Adrenal gland (tissue), 5 donors: ENCODE results near the gene RNF126.

Experiments
- POLR2A ChIP-seq, 2 donors: fragments of 450-650 bp; IDR thresholded peaks; one replicate each; pipeline ENCODE4 v1.6.1; 2017; ENCODE audit warnings: antibody characterized with exemption in 2 of 2, mild to moderate bottlenecking in 2 of 2, moderate library complexity in 1 of 2
- TF ChIP-seq, protein P1 (sequence below), 6 experiments: fragments of 450-650 bp in 4 of 6; fragments of 200-600 bp in 2 of 6; sonication (generic) in 1 of 6; IDR thresholded peaks; 1 replicate in 5 of 6; 2 replicates in 1 of 6; pipeline versions ENCODE4 v1.5.1 to v1.8.0; 2016 to 2021; ENCODE audit warnings: antibody characterized with exemption in 6 of 6, mild to moderate bottlenecking in 2 of 6, moderate library complexity in 1 of 6
- donor health status: DM: no; HTN: no; CAD: no.

DNA sequence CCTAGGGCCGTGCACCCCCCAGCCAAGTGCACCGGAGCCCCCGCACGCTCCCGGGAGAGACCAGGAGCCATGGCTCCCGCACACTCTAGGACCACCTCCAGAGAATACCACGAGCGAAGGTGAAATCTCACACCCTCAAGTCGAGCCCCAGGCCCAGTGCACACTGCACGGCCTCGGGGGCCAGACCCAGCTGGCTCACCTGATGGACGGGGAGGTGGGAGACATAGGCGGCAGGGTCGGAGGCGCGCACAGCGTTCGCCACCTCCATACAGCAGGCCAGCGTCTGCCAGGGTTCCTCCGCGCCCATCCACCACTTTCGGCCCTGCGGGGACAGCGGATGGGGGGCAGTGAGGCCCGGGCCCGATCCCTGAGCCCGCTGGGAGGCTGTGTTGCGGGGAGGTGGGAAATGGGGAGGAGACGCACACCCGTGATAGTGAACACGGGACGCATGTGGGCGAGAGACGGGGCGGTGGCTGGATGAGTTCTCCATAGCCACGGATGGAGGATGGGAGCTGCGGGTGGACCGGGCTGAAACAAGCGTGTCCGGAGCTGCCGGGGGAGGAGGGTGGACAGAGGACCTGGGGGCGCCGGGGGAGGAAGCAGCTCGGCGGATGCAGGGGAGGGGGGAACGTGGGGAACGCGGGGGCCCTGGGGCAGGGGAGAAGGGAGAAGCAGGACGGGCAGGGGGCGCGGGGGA is 42.7 kb downstream of the RNF126 start:
- no peak for TF ChIP-seq POLR2A (IDR thresholded peaks at IDR 0.05)
- TF ChIP-seq, protein P1, sequence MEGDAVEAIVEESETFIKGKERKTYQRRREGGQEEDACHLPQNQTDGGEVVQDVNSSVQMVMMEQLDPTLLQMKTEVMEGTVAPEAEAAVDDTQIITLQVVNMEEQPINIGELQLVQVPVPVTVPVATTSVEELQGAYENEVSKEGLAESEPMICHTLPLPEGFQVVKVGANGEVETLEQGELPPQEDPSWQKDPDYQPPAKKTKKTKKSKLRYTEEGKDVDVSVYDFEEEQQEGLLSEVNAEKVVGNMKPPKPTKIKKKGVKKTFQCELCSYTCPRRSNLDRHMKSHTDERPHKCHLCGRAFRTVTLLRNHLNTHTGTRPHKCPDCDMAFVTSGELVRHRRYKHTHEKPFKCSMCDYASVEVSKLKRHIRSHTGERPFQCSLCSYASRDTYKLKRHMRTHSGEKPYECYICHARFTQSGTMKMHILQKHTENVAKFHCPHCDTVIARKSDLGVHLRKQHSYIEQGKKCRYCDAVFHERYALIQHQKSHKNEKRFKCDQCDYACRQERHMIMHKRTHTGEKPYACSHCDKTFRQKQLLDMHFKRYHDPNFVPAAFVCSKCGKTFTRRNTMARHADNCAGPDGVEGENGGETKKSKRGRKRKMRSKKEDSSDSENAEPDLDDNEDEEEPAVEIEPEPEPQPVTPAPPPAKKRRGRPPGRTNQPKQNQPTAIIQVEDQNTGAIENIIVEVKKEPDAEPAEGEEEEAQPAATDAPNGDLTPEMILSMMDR (IDR thresholded peaks at IDR 0.05): no peak
